ENCODE results near the gene EPGN.
A peak's percentile ranks its signal among the peaks of the same experiment; 100 is the strongest.
"Not testable (repeated sequence)": the region's sequence is repeated elsewhere in the genome, so short reads cannot be mapped to it uniquely, and the experiment has no call there.

Gene EPGN

GRCh38 chr4:74311696-74312313 lies 3.5 kb downstream of the EPGN start:
- peak; percentile 13 to 54 for DNase-seq

- DNase-seq: no peak
Observed at GRCh38 chr4:74314329-74314728, 6.1 kb downstream of the EPGN start.

GRCh38 chr4:74314944-74315343 lies 6.7 kb downstream of the EPGN start:
- no peak for DNase-seq

GRCh38 chr4:74315376-74315775 lies 7.1 kb downstream of the EPGN start:
- DNase-seq: no peak

GRCh38 chr4:74316397-74316796 lies 8.1 kb downstream of the EPGN start:
- DNase-seq: no peak

- DNase-seq: no peak
Observed at GRCh38 chr4:74317616-74318246, 9.5 kb downstream of the EPGN start.

- DNase-seq: no peak
Observed at GRCh38 chr4:74318276-74318675, 10.0 kb downstream of the EPGN start.

- DNase-seq: no peak
Observed at GRCh38 chr4:74319470-74319869, 11.2 kb downstream of the EPGN start.

GRCh38 chr4:74320559-74321118 lies 12.4 kb downstream of the EPGN start:
- peak; percentile 41 to 51 for DNase-seq

GRCh38 chr4:74322301-74322700 lies 14.0 kb downstream of the EPGN start:
- no peak for DNase-seq

GRCh38 chr4:74323663-74324062 lies 15.4 kb downstream of the EPGN start:
- DNase-seq: no peak

GRCh38 chr4:74324262-74324661 lies 16.0 kb downstream of the EPGN start:
- no peak for DNase-seq

GRCh38 chr4:74325886-74326285 lies 17.6 kb downstream of the EPGN start:
- no peak for DNase-seq

GRCh38 chr4:74327762-74328161 lies 19.5 kb downstream of the EPGN start:
- DNase-seq: no peak

- DNase-seq: no peak
Observed at GRCh38 chr4:74328501-74328900, 20.2 kb downstream of the EPGN start.

- no peak for DNase-seq
Observed at GRCh38 chr4:74329307-74329706, 21.0 kb downstream of the EPGN start.

- DNase-seq: no peak
Observed at GRCh38 chr4:74330295-74330750, 22.1 kb downstream of the EPGN start.

- DNase-seq: no peak
Observed at GRCh38 chr4:74331252-74331651, 23.0 kb downstream of the EPGN start.

GRCh38 chr4:74331944-74332343 lies 23.7 kb downstream of the EPGN start:
- DNase-seq: no peak

- DNase-seq: no peak
Observed at GRCh38 chr4:74334636-74335035, 26.4 kb downstream of the EPGN start.

- no peak for DNase-seq
Observed at GRCh38 chr4:74335341-74336021, 27.2 kb downstream of the EPGN start.

- no peak for DNase-seq
Observed at GRCh38 chr4:74338792-74339333, 30.6 kb downstream of the EPGN start.

GRCh38 chr4:74339501-74339900 lies 31.2 kb downstream of the EPGN start:
- DNase-seq: no peak

- not testable (repeated sequence) for DNase-seq
Observed at GRCh38 chr4:74340421-74340820, 32.2 kb downstream of the EPGN start.
